HG03097 (cell line): Measurements from ENCODE around the gene CCNG1.
A peak's percentile ranks its signal among the peaks of the same experiment; 100 is the strongest.
"Not testable (repeated sequence)": the region's sequence is repeated elsewhere in the genome, so short reads cannot be mapped to it uniquely, and the experiment has no call there.

ENCODE experiments used
- ATAC-seq: cut with Tn5 transposase; IDR thresholded peaks from one replicate; pipeline ENCODE4 v1.9.1; 2021; ENCODE audit not compliant: unreplicated experiment, low FRiP score

CCNG1 gene

GRCh38 chr5:163440954-163441353 lies 3.6 kb downstream of the CCNG1 start:
- ATAC-seq, result no peak

- ATAC-seq, result no peak
Observed at GRCh38 chr5:163444526-163444925, 7.1 kb downstream of the CCNG1 start.

- ATAC-seq, result no peak
Observed at GRCh38 chr5:163445345-163445744, 8.0 kb downstream of the CCNG1 start.

GRCh38 chr5:163447191-163447590 lies 9.8 kb downstream of the CCNG1 start:
- ATAC-seq, result no peak

GRCh38 chr5:163447875-163448274 lies 10.5 kb downstream of the CCNG1 start:
- no peak for ATAC-seq

- ATAC-seq, result no peak
Observed at GRCh38 chr5:163448491-163448890, 11.1 kb downstream of the CCNG1 start.

GRCh38 chr5:163451489-163451888 lies 14.1 kb downstream of the CCNG1 start:
- ATAC-seq, result no peak

GRCh38 chr5:163453705-163454104 lies 16.3 kb downstream of the CCNG1 start:
- no peak for ATAC-seq

GRCh38 chr5:163455406-163455805 lies 18.0 kb downstream of the CCNG1 start:
- not testable (repeated sequence) for ATAC-seq

- ATAC-seq, result no peak
Observed at GRCh38 chr5:163456029-163456589, 18.7 kb downstream of the CCNG1 start.

GRCh38 chr5:163456840-163457239 lies 19.4 kb downstream of the CCNG1 start:
- no peak for ATAC-seq

- no peak for ATAC-seq
Observed at GRCh38 chr5:163458778-163459385, 21.5 kb downstream of the CCNG1 start.

- peak; percentile 25 for ATAC-seq
Observed at GRCh38 chr5:163459462-163459818, 22.0 kb downstream of the CCNG1 start.

GRCh38 chr5:163459819-163460561 lies 22.6 kb downstream of the CCNG1 start, which contains the start of gene NUDCD2:
Gene NUDCD2 (minus strand): TSS chr5:163460102. CDS start chr5:163460050, 52 bp downstream.
- peak; percentile 82 for ATAC-seq

GRCh38 chr5:163460562-163461171 lies 23.3 kb downstream of the CCNG1 start, which contains the start of gene HMMR:
Gene HMMR (plus strand): TSS chr5:163460632. CDS start chr5:163460693, 61 bp downstream.
- no peak for ATAC-seq

- ATAC-seq, result no peak
Observed at GRCh38 chr5:163463063-163463435, 25.7 kb downstream of the CCNG1 start.

GRCh38 chr5:163467682-163468081 lies 30.3 kb downstream of the CCNG1 start:
- no peak for ATAC-seq

GRCh38 chr5:163473635-163474243 lies 36.3 kb downstream of the CCNG1 start:
- ATAC-seq, result peak; percentile 71

- no peak for ATAC-seq
Observed at GRCh38 chr5:163475411-163475810, 38.0 kb downstream of the CCNG1 start.

GRCh38 chr5:163478126-163478981 lies 41.0 kb downstream of the CCNG1 start:
- ATAC-seq, result no peak
